Progenitor cell of endocrine pancreas (in vitro differentiated cells): ENCODE results near the gene COMMD3. TPM values are rescaled to one million over a fixed set of nuclear protein-coding genes. Genes with fewer than 3 reads are reported as not detected.
"Not testable (repeated sequence)": the region's sequence is repeated elsewhere in the genome, so short reads cannot be mapped to it uniquely, and the experiment has no call there.

ENCODE experiments used
- DNase-seq: peaks from one replicate; pipeline ENCODE4 v3.0.0; 2021; ENCODE audit warnings: low spot score; ENCODE audit not compliant: unreplicated experiment
- H3K27ac Mint-ChIP-seq: 2 replicates; pipeline ENCODE4 v1.8.0; 2021; ENCODE audit warnings: mild to moderate bottlenecking, moderate library complexity, mixed read lengths
- H3K27me3 Mint-ChIP-seq: 2 replicates; pipeline ENCODE4 v1.8.0; 2021; ENCODE audit warnings: mixed read lengths
- H3K36me3 Mint-ChIP-seq: 2 replicates; pipeline ENCODE4 v1.8.0; 2022; ENCODE audit warnings: mixed read lengths; ENCODE audit not compliant: insufficient read depth
- H3K4me1 Mint-ChIP-seq: 2 replicates; pipeline ENCODE4 v1.8.0; 2021; ENCODE audit warnings: low read depth, mixed read lengths
- H3K4me3 Mint-ChIP-seq: 2 replicates; pipeline ENCODE4 v1.8.0; 2021; ENCODE audit warnings: low read depth, mild to moderate bottlenecking, moderate library complexity, mixed read lengths
- H3K9me3 Mint-ChIP-seq: 2 replicates; pipeline ENCODE4 v1.8.0; 2021; ENCODE audit warnings: low read depth, mixed read lengths
- total RNA-seq: library from RNA; stranded (reverse); gene quantifications from 2 replicates; pipeline ENCODE4 v1.2.1, GENCODE V29; 2021
- TF ChIP-seq, protein P1 (sequence below): fragments of 200-600 bp; sonication (generic); IDR thresholded peaks from one replicate; pipeline ENCODE4 v1.5.0; 2021; ENCODE audit warnings: antibody characterized with exemption, mild to moderate bottlenecking; ENCODE audit not compliant: unreplicated experiment

Gene COMMD3
- total RNA-seq, 1 donor from 2014 or later = 48.5 TPM

DNA sequence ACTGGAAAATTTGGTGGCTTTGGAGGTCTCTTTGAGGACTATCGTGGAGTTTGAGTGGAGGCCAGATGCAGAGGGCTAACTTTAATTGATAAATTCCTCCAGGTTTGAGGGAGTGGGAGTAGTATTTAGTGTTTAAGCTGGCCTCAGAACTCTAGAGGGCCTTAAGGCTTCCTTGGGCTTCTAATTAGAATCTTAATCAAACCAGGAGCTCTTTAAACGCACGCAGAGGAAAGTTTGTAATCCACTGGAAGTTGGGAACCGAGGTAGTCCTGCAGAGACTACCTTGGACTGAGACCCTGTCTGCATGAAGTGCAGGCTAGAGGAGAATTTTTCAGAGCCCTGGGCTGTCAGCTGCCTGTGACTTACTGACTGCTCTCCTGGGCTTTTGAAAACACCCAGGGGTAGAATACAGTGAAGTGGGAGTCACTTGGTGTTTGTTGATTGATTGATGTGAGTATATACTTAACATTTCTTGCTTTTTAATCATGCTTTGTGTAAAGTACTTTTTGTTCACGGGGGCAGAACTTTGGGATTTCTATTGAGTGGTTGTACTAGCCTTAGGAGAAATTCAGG lies 35.0 kb downstream of the COMMD3 start:
- no peak for DNase-seq
- Mint-ChIP-seq H3K27me3 (peaks cover 25% of the 10 kb centered on the region), H3K36me3 (no peaks in the 10 kb centered on the region), H3K9me3 (no peaks in the 10 kb centered on the region), H3K4me3 (no peak overlapping the region), H3K27ac (no peak overlapping the region), H3K4me1 (no peaks in the 10 kb centered on the region)
- TF ChIP-seq, protein P1, sequence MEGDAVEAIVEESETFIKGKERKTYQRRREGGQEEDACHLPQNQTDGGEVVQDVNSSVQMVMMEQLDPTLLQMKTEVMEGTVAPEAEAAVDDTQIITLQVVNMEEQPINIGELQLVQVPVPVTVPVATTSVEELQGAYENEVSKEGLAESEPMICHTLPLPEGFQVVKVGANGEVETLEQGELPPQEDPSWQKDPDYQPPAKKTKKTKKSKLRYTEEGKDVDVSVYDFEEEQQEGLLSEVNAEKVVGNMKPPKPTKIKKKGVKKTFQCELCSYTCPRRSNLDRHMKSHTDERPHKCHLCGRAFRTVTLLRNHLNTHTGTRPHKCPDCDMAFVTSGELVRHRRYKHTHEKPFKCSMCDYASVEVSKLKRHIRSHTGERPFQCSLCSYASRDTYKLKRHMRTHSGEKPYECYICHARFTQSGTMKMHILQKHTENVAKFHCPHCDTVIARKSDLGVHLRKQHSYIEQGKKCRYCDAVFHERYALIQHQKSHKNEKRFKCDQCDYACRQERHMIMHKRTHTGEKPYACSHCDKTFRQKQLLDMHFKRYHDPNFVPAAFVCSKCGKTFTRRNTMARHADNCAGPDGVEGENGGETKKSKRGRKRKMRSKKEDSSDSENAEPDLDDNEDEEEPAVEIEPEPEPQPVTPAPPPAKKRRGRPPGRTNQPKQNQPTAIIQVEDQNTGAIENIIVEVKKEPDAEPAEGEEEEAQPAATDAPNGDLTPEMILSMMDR = no peak

DNA sequence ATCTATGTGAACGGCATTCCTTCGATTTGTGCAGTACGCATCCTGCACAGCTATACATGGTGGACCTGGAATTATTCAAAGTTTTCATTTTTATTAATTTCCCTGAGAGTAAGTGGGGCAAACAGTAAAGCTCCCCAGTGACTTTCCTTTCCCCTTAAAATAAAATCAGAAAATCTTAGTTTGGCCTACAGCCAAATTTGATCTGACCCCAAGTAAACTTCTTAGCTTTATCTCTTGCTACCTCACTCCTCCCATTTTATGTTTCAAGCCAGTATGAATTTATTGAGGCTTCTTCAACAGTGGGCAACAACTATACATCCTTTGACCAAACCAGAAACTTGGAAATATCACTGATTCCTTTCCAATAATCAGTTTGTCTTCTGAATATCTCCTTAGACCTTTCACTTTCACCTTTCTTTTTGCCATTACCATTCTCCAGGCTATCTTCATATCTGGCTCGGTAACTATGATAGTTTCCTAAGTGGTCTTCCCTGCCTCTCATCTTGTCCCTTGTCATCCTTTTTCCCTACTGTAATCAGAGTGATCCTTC lies 40.2 kb downstream of the COMMD3 start:
- no peak overlapping the region for H3K4me3 Mint-ChIP-seq
- H3K36me3 Mint-ChIP-seq = no peaks in the 10 kb centered on the region
- no peak overlapping the region for H3K27ac Mint-ChIP-seq
- H3K27me3 Mint-ChIP-seq = peaks cover 6% of the 10 kb centered on the region
- no peaks in the 10 kb centered on the region for H3K4me1 Mint-ChIP-seq
- no peak for DNase-seq
- TF ChIP-seq, protein P1 = no peak
- no peaks in the 10 kb centered on the region for H3K9me3 Mint-ChIP-seq

DNA sequence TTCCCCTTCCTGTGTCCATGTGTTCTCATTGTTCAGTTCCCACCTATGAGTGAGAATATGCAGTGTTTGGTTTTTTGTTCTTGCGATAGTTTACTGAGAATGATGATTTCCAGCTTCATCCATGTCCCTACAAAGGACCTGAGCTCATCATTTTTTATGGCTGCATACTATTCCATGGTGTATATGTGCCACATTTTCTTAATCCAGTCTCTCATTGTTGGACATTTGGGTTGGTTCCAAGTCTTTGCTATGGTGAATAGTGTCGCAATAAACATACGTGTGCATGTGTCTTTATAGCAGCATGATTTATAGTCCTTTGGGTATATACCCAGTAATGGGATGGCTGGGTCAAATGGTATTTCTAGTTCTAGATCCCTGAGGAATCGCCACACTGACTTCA lies 41.6 kb downstream of the COMMD3 start:
- H3K9me3 Mint-ChIP-seq, H3K27ac Mint-ChIP-seq, H3K27me3 Mint-ChIP-seq, H3K4me3 Mint-ChIP-seq, H3K36me3 Mint-ChIP-seq, DNase-seq, H3K4me1 Mint-ChIP-seq: not testable (repeated sequence)

DNA sequence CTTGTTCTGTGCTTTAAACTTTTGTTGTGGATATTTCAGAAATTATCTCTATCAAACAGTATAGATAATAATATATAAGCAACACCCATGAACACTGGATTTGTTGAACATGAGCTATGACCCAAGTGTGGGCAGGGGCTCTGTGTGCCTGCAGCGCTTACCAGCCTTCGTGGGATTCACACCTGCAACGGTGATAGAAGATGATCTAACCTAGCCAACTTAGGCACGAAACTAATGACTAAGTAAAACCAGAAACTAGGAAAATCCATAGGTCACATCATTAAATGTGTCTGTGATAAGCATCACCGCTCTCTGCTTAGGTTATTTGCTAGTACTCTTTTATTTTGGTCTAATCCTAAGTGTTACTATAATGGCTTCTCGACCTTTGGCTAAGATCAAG lies 47.1 kb downstream of the COMMD3 start:
- no peaks in the 10 kb centered on the region for H3K27me3 Mint-ChIP-seq
- TF ChIP-seq, protein P1 = no peak
- no peaks in the 10 kb centered on the region for H3K9me3 Mint-ChIP-seq
- H3K4me1 Mint-ChIP-seq = peaks cover 8% of the 10 kb centered on the region
- H3K36me3 Mint-ChIP-seq = no peaks in the 10 kb centered on the region
- no peak overlapping the region for H3K27ac Mint-ChIP-seq
- H3K4me3 Mint-ChIP-seq = no peak overlapping the region
- DNase-seq = no peak

DNA sequence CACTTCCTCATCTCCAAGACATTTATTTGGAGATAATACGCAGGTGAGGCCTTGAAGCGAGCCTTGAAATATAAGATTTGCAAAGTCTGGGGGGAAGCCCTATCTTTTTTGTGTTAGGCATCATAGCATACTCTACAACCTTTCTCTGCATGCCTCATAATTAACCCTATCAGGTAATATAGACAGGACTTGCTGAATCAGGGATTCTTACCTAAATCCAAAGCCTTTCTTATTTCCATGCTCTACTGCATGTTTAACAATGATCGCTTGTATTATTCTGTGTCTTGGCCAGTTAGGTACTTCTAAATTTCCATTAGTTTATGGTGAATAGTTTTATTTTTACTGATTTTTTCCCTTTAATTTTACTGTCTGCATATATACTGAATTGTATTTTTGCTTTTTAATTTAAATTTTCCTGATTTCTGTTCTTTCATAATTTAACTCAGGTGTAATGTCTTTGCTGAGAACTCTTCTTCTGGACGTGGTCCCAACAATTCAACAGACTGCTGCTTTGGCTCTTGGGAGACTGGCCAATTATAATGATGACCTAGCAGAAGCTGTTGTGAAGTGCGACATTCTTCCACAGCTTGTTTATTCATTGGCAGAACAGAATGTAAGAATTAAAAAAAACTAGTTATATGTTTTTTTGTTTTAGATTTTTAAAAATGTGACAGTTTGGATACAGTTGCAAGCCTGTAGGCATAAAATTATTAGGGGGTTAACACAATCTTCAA lies 48.4 kb downstream of the COMMD3 start:
- Mint-ChIP-seq H3K4me3 (no peak overlapping the region), H3K27ac (no peak overlapping the region), H3K36me3 (no peaks in the 10 kb centered on the region), H3K4me1 (peaks cover 9% of the 10 kb centered on the region), H3K27me3 (no peaks in the 10 kb centered on the region), H3K9me3 (no peaks in the 10 kb centered on the region)
- TF ChIP-seq, protein P1 = no peak
- no peak for DNase-seq
